ENCODE data around the gene FAM168B.

GRCh38 chr2:131011486-131011885, 81.8 kb downstream of the FAM168B start:
- no peak for TF ChIP-seq YY1 (IDR thresholded peaks at IDR 0.05; ENCODE audit: insufficient read depth, insufficient read length)
- TF ChIP-seq ZNF274 (IDR thresholded peaks at IDR 0.05; ENCODE audit: low read depth, low read length) = no peak
- no peak for TF ChIP-seq SUZ12 (IDR thresholded peaks at IDR 0.05; ENCODE audit: extremely low read depth, insufficient read depth, insufficient read length)
